Measurements from ENCODE around the gene MAD2L1BP.

MAD2L1BP gene

DNA sequence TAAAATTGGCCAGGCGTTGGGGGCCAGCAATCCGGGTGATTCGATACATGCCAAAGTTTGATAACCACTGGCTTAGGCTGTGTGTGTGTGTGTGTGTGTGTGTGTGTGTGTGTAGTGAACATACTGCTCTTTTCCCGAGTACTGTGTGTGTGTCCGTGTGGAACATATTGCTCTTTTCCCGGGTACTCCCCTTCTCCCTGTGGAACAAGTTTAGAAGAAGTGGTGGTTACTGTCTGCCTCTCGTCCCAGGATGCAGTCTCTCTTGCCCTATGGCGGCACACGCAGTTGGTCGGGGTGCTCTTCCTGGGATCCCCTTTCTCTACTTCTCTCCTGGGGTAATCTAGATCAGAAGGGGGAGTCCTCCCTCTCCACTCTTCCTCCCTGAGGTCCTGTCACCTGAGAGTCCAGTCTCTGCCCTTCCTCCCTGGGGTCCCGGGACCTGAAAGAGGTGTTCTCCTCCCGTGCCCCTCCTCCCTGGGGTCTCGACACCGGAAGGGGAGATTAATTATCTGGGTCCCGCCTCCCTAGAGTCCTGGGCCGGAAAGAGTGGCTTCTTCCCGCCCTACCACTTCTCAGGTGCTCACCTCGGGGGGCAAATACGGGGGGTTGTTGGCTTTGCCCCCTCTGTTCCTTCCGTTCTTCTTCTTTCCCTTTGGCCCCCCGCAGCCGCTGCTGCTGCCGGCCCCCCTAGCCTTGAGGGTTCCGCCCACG, 7.1 kb upstream of the MAD2L1BP start:
- no peak for TF ChIP-seq ESRRG (CRISPR knock-in tag; IDR thresholded peaks at IDR 0.05)
- no peak for TF ChIP-seq PPARA (CRISPR knock-in tag; IDR thresholded peaks at IDR 0.05; ENCODE audit: borderline replicate concordance)
- no peak for TF ChIP-seq BACH2 (CRISPR knock-in tag; IDR thresholded peaks at IDR 0.05; ENCODE audit: borderline replicate concordance)
- TF ChIP-seq OSR1 (CRISPR knock-in tag; IDR thresholded peaks at IDR 0.05), result no peak
- no peak for TF ChIP-seq ISL1 (CRISPR knock-in tag; IDR thresholded peaks at IDR 0.05)
- no peak for TF ChIP-seq ZNF70 (CRISPR knock-in tag; IDR thresholded peaks at IDR 0.05)
- TF ChIP-seq, protein P1, sequence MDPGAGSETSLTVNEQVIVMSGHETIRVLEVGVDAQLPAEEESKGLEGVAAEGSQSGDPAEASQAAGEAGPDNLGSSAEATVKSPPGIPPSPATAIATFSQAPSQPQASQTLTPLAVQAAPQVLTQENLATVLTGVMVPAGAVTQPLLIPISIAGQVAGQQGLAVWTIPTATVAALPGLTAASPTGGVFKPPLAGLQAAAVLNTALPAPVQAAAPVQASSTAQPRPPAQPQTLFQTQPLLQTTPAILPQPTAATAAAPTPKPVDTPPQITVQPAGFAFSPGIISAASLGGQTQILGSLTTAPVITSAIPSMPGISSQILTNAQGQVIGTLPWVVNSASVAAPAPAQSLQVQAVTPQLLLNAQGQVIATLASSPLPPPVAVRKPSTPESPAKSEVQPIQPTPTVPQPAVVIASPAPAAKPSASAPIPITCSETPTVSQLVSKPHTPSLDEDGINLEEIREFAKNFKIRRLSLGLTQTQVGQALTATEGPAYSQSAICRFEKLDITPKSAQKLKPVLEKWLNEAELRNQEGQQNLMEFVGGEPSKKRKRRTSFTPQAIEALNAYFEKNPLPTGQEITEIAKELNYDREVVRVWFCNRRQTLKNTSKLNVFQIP (CRISPR knock-in tag; IDR thresholded peaks at IDR 0.05; ENCODE audit: borderline replicate concordance, low read depth), result no peak
- no peak for TF ChIP-seq ZFP3 (CRISPR knock-in tag; IDR thresholded peaks at IDR 0.05)
- no peak for TF ChIP-seq SNAI2 (CRISPR knock-in tag; IDR thresholded peaks at IDR 0.05)
- no peak for TF ChIP-seq RARB (CRISPR knock-in tag; IDR thresholded peaks at IDR 0.05)
- TF ChIP-seq GLIS3 (CRISPR knock-in tag; IDR thresholded peaks at IDR 0.05), result no peak; the same call in 1 of the 2 replicates
- TF ChIP-seq, protein P2, sequence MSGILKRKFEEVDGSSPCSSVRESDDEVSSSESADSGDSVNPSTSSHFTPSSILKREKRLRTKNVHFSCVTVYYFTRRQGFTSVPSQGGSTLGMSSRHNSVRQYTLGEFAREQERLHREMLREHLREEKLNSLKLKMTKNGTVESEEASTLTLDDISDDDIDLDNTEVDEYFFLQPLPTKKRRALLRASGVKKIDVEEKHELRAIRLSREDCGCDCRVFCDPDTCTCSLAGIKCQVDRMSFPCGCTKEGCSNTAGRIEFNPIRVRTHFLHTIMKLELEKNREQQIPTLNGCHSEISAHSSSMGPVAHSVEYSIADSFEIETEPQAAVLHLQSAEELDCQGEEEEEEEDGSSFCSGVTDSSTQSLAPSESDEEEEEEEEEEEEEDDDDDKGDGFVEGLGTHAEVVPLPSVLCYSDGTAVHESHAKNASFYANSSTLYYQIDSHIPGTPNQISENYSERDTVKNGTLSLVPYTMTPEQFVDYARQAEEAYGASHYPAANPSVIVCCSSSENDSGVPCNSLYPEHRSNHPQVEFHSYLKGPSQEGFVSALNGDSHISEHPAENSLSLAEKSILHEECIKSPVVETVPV (CRISPR knock-in tag; IDR thresholded peaks at IDR 0.05), result no peak
- TF ChIP-seq, protein P3, sequence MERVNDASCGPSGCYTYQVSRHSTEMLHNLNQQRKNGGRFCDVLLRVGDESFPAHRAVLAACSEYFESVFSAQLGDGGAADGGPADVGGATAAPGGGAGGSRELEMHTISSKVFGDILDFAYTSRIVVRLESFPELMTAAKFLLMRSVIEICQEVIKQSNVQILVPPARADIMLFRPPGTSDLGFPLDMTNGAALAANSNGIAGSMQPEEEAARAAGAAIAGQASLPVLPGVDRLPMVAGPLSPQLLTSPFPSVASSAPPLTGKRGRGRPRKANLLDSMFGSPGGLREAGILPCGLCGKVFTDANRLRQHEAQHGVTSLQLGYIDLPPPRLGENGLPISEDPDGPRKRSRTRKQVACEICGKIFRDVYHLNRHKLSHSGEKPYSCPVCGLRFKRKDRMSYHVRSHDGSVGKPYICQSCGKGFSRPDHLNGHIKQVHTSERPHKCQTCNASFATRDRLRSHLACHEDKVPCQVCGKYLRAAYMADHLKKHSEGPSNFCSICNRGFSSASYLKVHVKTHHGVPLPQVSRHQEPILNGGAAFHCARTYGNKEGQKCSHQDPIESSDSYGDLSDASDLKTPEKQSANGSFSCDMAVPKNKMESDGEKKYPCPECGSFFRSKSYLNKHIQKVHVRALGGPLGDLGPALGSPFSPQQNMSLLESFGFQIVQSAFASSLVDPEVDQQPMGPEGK (CRISPR knock-in tag; IDR thresholded peaks at IDR 0.05; ENCODE audit: borderline replicate concordance), result no peak
- no peak for TF ChIP-seq ZNF8 (CRISPR knock-in tag; IDR thresholded peaks at IDR 0.05)
- no peak for TF ChIP-seq ZFP30 (CRISPR knock-in tag; IDR thresholded peaks at IDR 0.05)
- TF ChIP-seq, protein P4, sequence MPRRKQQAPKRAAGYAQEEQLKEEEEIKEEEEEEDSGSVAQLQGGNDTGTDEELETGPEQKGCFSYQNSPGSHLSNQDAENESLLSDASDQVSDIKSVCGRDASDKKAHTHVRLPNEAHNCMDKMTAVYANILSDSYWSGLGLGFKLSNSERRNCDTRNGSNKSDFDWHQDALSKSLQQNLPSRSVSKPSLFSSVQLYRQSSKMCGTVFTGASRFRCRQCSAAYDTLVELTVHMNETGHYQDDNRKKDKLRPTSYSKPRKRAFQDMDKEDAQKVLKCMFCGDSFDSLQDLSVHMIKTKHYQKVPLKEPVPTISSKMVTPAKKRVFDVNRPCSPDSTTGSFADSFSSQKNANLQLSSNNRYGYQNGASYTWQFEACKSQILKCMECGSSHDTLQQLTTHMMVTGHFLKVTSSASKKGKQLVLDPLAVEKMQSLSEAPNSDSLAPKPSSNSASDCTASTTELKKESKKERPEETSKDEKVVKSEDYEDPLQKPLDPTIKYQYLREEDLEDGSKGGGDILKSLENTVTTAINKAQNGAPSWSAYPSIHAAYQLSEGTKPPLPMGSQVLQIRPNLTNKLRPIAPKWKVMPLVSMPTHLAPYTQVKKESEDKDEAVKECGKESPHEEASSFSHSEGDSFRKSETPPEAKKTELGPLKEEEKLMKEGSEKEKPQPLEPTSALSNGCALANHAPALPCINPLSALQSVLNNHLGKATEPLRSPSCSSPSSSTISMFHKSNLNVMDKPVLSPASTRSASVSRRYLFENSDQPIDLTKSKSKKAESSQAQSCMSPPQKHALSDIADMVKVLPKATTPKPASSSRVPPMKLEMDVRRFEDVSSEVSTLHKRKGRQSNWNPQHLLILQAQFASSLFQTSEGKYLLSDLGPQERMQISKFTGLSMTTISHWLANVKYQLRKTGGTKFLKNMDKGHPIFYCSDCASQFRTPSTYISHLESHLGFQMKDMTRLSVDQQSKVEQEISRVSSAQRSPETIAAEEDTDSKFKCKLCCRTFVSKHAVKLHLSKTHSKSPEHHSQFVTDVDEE (CRISPR knock-in tag; IDR thresholded peaks at IDR 0.05), result no peak
- TF ChIP-seq, protein P5, sequence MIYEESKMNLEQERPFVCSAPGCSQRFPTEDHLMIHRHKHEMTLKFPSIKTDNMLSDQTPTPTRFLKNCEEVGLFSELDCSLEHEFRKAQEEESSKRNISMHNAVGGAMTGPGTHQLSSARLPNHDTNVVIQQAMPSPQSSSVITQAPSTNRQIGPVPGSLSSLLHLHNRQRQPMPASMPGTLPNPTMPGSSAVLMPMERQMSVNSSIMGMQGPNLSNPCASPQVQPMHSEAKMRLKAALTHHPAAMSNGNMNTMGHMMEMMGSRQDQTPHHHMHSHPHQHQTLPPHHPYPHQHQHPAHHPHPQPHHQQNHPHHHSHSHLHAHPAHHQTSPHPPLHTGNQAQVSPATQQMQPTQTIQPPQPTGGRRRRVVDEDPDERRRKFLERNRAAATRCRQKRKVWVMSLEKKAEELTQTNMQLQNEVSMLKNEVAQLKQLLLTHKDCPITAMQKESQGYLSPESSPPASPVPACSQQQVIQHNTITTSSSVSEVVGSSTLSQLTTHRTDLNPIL (CRISPR knock-in tag; IDR thresholded peaks at IDR 0.05; ENCODE audit: low read depth), result no peak
- TF ChIP-seq ARNTL (CRISPR knock-in tag; IDR thresholded peaks at IDR 0.05; ENCODE audit: borderline replicate concordance, low read depth), result no peak
- TF ChIP-seq TCF4 (CRISPR knock-in tag; IDR thresholded peaks at IDR 0.05; ENCODE audit: borderline replicate concordance), result no peak
- no peak for TF ChIP-seq TOX (CRISPR knock-in tag; IDR thresholded peaks at IDR 0.05; ENCODE audit: borderline replicate concordance)
- no peak for ATAC-seq

DNA sequence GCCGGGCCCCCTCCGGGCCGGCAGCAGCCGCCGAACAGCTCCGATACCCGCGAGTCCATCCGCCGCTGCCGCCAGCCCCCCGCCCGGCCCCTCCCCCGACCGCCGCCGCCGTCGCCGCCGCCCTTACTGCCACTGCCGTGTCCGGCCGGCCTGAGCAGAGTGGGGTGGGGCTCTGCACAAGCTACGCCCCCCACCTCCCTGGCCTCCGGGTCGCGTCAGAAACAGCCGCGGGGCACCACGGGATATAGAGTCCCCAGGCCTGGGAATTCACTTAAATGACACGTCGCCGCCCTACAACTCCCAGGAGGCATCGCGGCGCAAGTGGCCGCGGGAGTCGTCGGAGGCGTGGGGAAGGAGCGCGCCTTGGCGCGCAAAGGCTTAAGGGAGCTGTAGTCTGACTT, 6.5 kb upstream of the MAD2L1BP start, which contains the start of gene GTPBP2:
TSS of gene GTPBP2 (minus strand) at position 161 of the 401 bp plus-strand sequence. CDS start at position 59, 102 bp downstream.
- TF ChIP-seq ESRRG (CRISPR knock-in tag; IDR thresholded peaks at IDR 0.05) (no peak), ZNF8 (CRISPR knock-in tag; IDR thresholded peaks at IDR 0.05) (no peak)
- TF ChIP-seq, protein P4 (CRISPR knock-in tag; IDR thresholded peaks at IDR 0.05), result 0 out of 2 replicates have a peak, but pooled peaks have one; percentile 29
- ATAC-seq, result peak; percentile 91

Measured in SK-N-SH treated with all-trans-retinoic acid at 6 μM for 48 hours (cell line).